Parathyroid adenoma (tissue), 2 donors: ENCODE results near the gene TMEM273.

ENCODE experiments used
- H2AFZ ChIP-seq: fragments of 300-600 bp; sonication (generic); one replicate; pipeline ENCODE4 v1.7.0; 2017; ENCODE audit warnings: antibody characterized with exemption, mild to moderate bottlenecking
- H3K27ac ChIP-seq: fragments of 300-600 bp; sonication (generic); one replicate; pipeline ENCODE4 v1.7.0; 2017
- H3K27me3 ChIP-seq: fragments of 300-600 bp; sonication (generic); one replicate; pipeline ENCODE4 v1.7.0; 2017; ENCODE audit warnings: low read length; ENCODE audit not compliant: control insufficient read depth, insufficient read depth
- H3K36me3 ChIP-seq: fragments of 300-600 bp; sonication (generic); one replicate; pipeline ENCODE4 v1.7.0; 2017; ENCODE audit warnings: low read length; ENCODE audit not compliant: control insufficient read depth, insufficient read depth
- H3K4me1 ChIP-seq: fragments of 300-600 bp; sonication (generic); one replicate; pipeline ENCODE4 v1.7.0; 2017; ENCODE audit warnings: control low read depth
- H3K4me2 ChIP-seq: fragments of 300-600 bp; sonication (generic); one replicate; pipeline ENCODE4 v1.7.0; 2017; ENCODE audit warnings: low read length
- H3K4me3 ChIP-seq: fragments of 300-600 bp; sonication (generic); one replicate; pipeline ENCODE4 v1.7.0; 2017; ENCODE audit warnings: low read depth, low read length
- H3K79me2 ChIP-seq: fragments of 300-600 bp; sonication (generic); one replicate; pipeline ENCODE4 v1.7.0; 2017; ENCODE audit warnings: control low read depth
- H3K9ac ChIP-seq: fragments of 300-600 bp; sonication (generic); one replicate; pipeline ENCODE4 v1.7.0; 2017; ENCODE audit warnings: mild to moderate bottlenecking
- H3K9me3 ChIP-seq: fragments of 300-600 bp; sonication (generic); one replicate; pipeline ENCODE4 v1.7.0; 2017; ENCODE audit warnings: low read length; ENCODE audit not compliant: control insufficient read depth
- TF ChIP-seq, protein P1 (sequence below): fragments of 300-600 bp; sonication (generic); IDR thresholded peaks from one replicate; pipeline ENCODE4 v1.7.0; 2017; ENCODE audit warnings: antibody characterized with exemption, mild to moderate bottlenecking
- donor health status: primary hyperparathyroidism.

TMEM273 gene

DNA sequence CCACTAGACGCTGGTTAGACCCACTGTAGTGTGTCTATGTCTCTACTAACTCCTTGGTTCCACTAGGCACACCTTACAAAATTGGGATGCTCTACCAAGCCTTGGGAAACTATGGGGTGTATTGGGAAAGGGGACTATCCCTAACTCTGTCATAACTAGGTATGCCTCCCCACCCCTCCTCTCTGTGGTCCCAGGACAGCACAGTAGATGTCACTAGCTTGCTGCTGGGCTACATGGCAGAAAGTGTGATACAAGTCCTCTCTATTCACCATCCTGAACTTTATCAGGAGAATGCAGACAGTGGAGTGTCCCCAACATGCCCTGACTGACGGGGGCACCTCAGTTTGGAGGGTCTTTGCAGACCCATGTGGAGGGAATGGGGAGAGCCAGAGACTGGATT lies 30.3 kb upstream of the TMEM273 start:
- TF ChIP-seq, protein P1, sequence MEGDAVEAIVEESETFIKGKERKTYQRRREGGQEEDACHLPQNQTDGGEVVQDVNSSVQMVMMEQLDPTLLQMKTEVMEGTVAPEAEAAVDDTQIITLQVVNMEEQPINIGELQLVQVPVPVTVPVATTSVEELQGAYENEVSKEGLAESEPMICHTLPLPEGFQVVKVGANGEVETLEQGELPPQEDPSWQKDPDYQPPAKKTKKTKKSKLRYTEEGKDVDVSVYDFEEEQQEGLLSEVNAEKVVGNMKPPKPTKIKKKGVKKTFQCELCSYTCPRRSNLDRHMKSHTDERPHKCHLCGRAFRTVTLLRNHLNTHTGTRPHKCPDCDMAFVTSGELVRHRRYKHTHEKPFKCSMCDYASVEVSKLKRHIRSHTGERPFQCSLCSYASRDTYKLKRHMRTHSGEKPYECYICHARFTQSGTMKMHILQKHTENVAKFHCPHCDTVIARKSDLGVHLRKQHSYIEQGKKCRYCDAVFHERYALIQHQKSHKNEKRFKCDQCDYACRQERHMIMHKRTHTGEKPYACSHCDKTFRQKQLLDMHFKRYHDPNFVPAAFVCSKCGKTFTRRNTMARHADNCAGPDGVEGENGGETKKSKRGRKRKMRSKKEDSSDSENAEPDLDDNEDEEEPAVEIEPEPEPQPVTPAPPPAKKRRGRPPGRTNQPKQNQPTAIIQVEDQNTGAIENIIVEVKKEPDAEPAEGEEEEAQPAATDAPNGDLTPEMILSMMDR = peak; percentile 46
- Histone ChIP-seq H2AFZ (peak overlapping the region; percentile 19), H3K27ac (peak overlapping the region; percentile 18)

DNA sequence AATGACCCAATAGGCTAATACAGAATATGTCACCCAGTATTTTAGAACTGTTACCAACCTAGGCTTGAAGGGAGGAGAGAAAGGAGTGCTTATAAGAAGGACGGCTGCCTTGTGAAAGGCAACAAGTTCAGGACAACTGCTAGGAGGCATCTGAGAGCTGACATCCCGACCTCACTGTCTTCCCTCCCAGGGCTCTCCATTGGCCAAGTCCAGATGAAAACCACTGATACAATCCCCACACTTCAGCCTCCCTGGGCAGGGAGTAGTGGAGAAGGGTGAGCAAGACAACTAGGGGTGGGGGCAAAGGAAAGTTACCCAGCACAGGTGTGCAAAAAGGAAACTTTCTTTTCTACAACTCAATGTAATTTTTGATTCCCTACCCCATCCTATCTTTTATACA lies 29.5 kb upstream of the TMEM273 start:
- Histone ChIP-seq H3K4me1 (peaks cover 30% of the 10 kb centered on the region), H2AFZ (peak overlapping the region; percentile 19), H3K27ac (no peak overlapping the region), H3K27me3 (no peaks in the 10 kb centered on the region), H3K9ac (no peak overlapping the region), H3K36me3 (no peaks in the 10 kb centered on the region), H3K4me2 (no peak overlapping the region), H3K4me3 (no peak overlapping the region), H3K9me3 (no peaks in the 10 kb centered on the region), H3K79me2 (no peaks in the 10 kb centered on the region)
- TF ChIP-seq, protein P1 = no peak

More for the DNA sequence above, 30.3 kb upstream of the TMEM273 start:
- Histone ChIP-seq H3K79me2 (no peaks in the 10 kb centered on the region), H3K36me3 (no peaks in the 10 kb centered on the region), H3K9ac (no peak overlapping the region), H3K27me3 (no peaks in the 10 kb centered on the region), H3K4me2 (no peak overlapping the region), H3K4me1 (peaks cover 31% of the 10 kb centered on the region), H3K9me3 (no peaks in the 10 kb centered on the region), H3K4me3 (no peak overlapping the region)

DNA sequence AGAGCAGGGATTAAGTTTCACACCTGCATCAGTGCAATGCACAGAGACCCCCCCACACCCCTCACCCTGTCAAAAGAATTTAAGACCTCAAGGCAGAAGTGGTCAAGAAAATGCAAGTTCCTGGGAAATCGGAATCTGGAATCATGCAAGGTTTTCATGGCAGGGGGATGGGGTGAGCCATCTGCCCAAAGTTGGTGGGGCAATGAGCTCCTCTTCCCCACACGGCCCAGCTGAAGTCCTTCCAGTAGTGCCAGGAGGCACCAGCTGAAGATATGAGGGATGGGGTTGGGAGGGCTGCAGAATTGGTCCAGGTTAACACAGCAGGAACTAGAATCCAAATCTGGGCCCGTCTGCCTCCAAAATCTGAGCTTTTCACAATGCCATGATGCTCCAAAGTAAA lies 25.0 kb upstream of the TMEM273 start:
- Histone ChIP-seq H3K27me3 (no peaks in the 10 kb centered on the region), H3K4me1 (peaks cover 5% of the 10 kb centered on the region), H3K9ac (no peak overlapping the region), H3K9me3 (no peaks in the 10 kb centered on the region), H3K36me3 (no peaks in the 10 kb centered on the region), H2AFZ (no peak overlapping the region), H3K4me2 (no peak overlapping the region), H3K27ac (no peak overlapping the region), H3K4me3 (no peak overlapping the region), H3K79me2 (no peaks in the 10 kb centered on the region)
- TF ChIP-seq, protein P1 = no peak

- Histone ChIP-seq H3K4me1 (peaks cover 1% of the 10 kb centered on the region), H2AFZ (no peak overlapping the region)
Measured at GRCh38 chr10:49212783-49213182, 24.6 kb upstream of the TMEM273 start.

GRCh38 chr10:49212076-49212475 lies 23.9 kb upstream of the TMEM273 start:
- no peak overlapping the region for H3K27ac ChIP-seq
- no peaks in the 10 kb centered on the region for H3K4me1 ChIP-seq
- H3K4me3 ChIP-seq = no peak overlapping the region
- H3K36me3 ChIP-seq = no peaks in the 10 kb centered on the region
- no peak overlapping the region for H2AFZ ChIP-seq
- no peak overlapping the region for H3K9ac ChIP-seq
- H3K9me3 ChIP-seq = no peaks in the 10 kb centered on the region
- H3K79me2 ChIP-seq = no peaks in the 10 kb centered on the region
- no peaks in the 10 kb centered on the region for H3K27me3 ChIP-seq
- no peak overlapping the region for H3K4me2 ChIP-seq
- TF ChIP-seq, protein P1 = no peak

More at GRCh38 chr10:49212783-49213182, 24.6 kb upstream of the TMEM273 start:
- no peak overlapping the region for H3K4me2 ChIP-seq
- no peaks in the 10 kb centered on the region for H3K27me3 ChIP-seq
- H3K9ac ChIP-seq = no peak overlapping the region
- no peaks in the 10 kb centered on the region for H3K9me3 ChIP-seq
- H3K27ac ChIP-seq = no peak overlapping the region
- no peaks in the 10 kb centered on the region for H3K79me2 ChIP-seq
- TF ChIP-seq, protein P1 = no peak
- no peak overlapping the region for H3K4me3 ChIP-seq
- H3K36me3 ChIP-seq = no peaks in the 10 kb centered on the region
